Ovary (tissue), 3 donors: ENCODE measurements around the gene LMBR1.

Experiments used
- CTCF ChIP-seq, 3 donors: fragments of 450-650 bp in 2 of 3; fragments of 200-600 bp in 1 of 3; IDR thresholded peaks; one replicate each; pipeline versions ENCODE4 v1.5.1 to v1.8.0; 2016 to 2022; ENCODE audit warnings: antibody characterized with exemption in 3 of 3, mild to moderate bottlenecking in 1 of 3
- EP300 ChIP-seq: sonication (generic); formaldehyde crosslinking; IDR thresholded peaks from one replicate; pipeline ENCODE4 v1.6.1; 2017; ENCODE audit warnings: antibody characterized with exemption
- POLR2A ChIP-seq: fragments of 450-650 bp; IDR thresholded peaks from one replicate; pipeline ENCODE4 v1.6.1; 2017; ENCODE audit warnings: antibody characterized with exemption, mild to moderate bottlenecking, moderate library complexity
- donor health status: DM: no; HTN: no; CAD: no.

DNA sequence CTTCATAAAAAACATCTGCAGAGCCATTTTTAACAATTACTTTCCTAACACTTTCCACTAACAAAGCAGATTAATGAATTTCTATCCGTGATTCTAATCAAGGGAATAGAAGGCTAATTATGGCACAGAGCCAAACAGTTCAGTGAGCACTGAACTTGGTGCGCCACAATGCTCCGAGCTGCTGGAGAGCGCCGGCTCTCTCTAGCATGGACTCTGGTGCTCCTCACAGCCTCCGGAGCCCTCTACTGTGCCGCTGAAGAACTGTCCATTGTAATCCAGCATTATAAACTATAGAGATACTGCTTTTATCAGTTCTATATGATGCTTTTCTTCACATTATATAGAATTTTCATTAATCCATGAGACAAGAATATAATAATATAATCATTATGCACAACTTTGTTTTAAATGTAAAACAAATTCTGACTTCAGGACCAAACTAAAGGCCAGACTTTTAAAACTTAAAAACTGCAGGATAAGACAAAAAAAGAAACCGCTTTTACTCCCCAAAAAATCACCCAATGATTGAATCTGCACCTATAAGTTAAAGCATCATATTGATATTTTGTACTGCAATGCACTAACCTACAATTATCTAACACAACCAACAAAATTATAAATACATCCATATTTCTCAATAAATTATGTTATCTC lies 128.8 kb downstream of the LMBR1 start:
- TF ChIP-seq CTCF (IDR thresholded peaks at IDR 0.05): peak in 1 of 3 donors; percentile 21
- TF ChIP-seq EP300: no peak
- no peak for TF ChIP-seq POLR2A
